Right atrium auricular region (tissue), 2 donors: ENCODE data around the gene P4HA3. TPM values are rescaled to one million over a fixed set of nuclear protein-coding genes. Genes with fewer than 3 reads are reported as not detected.

Experiments
- DNase-seq: peaks from one replicate; pipeline ENCODE4 v3.0.0-alpha.2; 2019; ENCODE audit warnings: low spot score
- H3K27ac ChIP-seq, 2 donors: fragments of 200-600 bp; sonication (generic); 1 replicate in 1 of 2; 2 replicates in 1 of 2; pipeline ENCODE4 v1.5.1; 2016 to 2019
- H3K27me3 ChIP-seq, 2 donors: fragments of 200-600 bp; sonication (generic); one replicate each; pipeline versions ENCODE4 v1.5.1 to v1.6.0; 2017 to 2019
- H3K36me3 ChIP-seq: fragments of 200-600 bp; sonication (generic); one replicate; pipeline ENCODE4 v1.5.1; 2016
- H3K4me1 ChIP-seq, 2 donors: fragments of 200-600 bp; sonication (generic); one replicate each; pipeline versions ENCODE4 v1.5.1 to v1.6.0; 2017 to 2019
- H3K4me3 ChIP-seq, 2 donors: fragments of 200-600 bp; sonication (generic); 1 replicate in 1 of 2; 2 replicates in 1 of 2; pipeline ENCODE4 v1.5.1; 2017 to 2019; ENCODE audit warnings: mild to moderate bottlenecking in 1 of 2, moderate library complexity in 1 of 2
- H3K9me3 ChIP-seq, 2 donors: fragments of 200-600 bp; sonication (generic); one replicate each; pipeline ENCODE4 v1.5.1; 2019
- total RNA-seq, 2 donors: library from RNA; depleted of rRNA; stranded (reverse); fragments of >200 nt; gene quantifications; one replicate each; pipeline ENCODE4 v1.1.0, GENCODE V29; 2016
- TF ChIP-seq, protein P1 (sequence below), 2 donors: fragments of 200-600 bp; sonication (generic); IDR thresholded peaks; one replicate each; pipeline ENCODE4 v1.5.1; 2019; ENCODE audit warnings: antibody characterized with exemption in 2 of 2

P4HA3 gene
- total RNA-seq, 2 donors from 2014 or later = 0.75 TPM; not detected in 1

DNA sequence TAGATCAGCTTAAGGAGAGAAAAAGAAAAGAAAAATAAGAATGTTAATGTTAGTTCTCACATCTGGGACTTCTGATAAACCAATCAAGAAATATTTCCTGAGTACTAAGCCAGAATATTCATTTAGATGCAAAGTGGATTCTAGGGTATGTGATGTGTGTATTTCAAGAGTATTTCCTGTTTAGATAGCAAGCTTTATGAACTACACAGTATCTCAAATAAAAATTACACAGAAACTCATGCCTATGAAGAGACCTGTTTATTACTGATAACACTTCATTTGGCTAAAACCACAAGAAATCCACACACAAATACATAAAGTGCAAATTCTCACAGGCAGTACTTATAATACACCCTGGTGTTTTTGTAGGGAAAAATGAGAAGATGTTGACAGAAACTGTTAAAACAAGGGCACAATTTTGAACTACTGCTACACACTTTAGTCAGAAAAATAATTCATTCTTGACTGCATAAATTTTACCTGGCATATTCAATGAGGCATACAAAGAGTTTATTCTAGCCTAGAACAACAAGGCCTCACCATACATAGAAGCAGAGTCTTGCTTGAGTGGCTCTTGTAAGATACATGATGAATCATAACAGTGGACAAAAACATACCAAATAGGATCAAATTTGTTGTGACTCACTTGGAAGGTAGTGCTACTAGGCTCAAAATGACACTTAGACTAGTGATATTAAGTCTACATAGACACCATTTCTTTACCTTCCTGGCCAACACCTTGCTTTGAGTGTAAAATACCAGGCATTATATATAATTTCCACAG is 18.8 kb upstream of the P4HA3 start:
- Histone ChIP-seq H3K27me3 (no peaks in the 10 kb centered on the region), H3K36me3 (no peaks in the 10 kb centered on the region), H3K9me3 (no peaks in the 10 kb centered on the region), H3K4me1 (peaks cover 0 to 19% of the 10 kb centered on the region in 2 donors), H3K27ac (no peak overlapping the region), H3K4me3 (no peak overlapping the region)
- TF ChIP-seq, protein P1, sequence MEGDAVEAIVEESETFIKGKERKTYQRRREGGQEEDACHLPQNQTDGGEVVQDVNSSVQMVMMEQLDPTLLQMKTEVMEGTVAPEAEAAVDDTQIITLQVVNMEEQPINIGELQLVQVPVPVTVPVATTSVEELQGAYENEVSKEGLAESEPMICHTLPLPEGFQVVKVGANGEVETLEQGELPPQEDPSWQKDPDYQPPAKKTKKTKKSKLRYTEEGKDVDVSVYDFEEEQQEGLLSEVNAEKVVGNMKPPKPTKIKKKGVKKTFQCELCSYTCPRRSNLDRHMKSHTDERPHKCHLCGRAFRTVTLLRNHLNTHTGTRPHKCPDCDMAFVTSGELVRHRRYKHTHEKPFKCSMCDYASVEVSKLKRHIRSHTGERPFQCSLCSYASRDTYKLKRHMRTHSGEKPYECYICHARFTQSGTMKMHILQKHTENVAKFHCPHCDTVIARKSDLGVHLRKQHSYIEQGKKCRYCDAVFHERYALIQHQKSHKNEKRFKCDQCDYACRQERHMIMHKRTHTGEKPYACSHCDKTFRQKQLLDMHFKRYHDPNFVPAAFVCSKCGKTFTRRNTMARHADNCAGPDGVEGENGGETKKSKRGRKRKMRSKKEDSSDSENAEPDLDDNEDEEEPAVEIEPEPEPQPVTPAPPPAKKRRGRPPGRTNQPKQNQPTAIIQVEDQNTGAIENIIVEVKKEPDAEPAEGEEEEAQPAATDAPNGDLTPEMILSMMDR (IDR thresholded peaks at IDR 0.05) = no peak
- no peak for DNase-seq

DNA sequence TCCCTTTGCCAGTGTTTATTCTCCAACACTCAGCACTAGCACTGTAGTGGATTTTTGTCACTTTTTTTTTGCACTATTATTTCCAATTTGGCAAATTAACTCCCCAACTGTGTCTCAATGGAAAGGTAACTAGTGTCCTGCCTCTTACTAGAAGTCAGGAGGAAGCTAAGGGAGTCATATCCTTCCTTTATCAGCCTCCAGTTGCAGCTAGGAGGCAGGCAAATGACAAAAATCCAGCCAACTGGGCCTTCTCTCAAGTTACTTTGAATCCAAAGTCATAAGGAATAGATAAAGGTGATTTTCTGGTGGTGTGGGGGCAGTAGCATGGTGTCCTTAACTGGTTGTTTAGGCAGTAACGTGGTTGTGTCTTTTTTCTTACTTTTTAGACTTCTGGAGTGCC is 15.6 kb upstream of the P4HA3 start:
- Histone ChIP-seq H3K27ac (no peak overlapping the region), H3K9me3 (no peaks in the 10 kb centered on the region), H3K36me3 (no peaks in the 10 kb centered on the region), H3K4me1 (peaks cover 0 to 32% of the 10 kb centered on the region in 2 donors), H3K4me3 (no peak overlapping the region), H3K27me3 (no peaks in the 10 kb centered on the region)
- no peak for DNase-seq
- TF ChIP-seq, protein P1 (IDR thresholded peaks at IDR 0.05) = no peak

DNA sequence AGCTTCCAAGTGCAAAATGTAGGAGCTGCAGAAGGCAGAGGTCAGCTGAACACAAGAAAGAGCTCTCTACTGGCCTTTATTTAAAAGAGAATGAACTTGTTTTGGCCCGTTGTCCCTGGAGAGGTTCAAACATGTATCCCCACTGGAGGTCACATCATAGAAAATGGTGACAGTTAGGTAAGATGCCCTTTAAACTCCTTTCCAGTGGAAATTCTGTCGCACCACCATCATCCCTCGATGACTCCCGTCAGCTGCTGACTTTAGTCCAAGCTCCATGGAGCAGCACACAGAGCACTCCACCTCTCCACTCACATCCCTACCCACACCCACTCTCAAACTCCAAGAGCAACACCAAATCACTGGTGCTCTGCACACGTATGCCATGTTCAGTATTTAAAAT is 15.2 kb upstream of the P4HA3 start:
- no peak for DNase-seq
- Histone ChIP-seq H3K9me3 (no peaks in the 10 kb centered on the region), H3K4me1 (peaks cover 0 to 36% of the 10 kb centered on the region in 2 donors), H3K36me3 (no peaks in the 10 kb centered on the region), H3K27ac (peak overlapping the region; percentile 66 to 74), H3K4me3 (no peak overlapping the region), H3K27me3 (no peaks in the 10 kb centered on the region)
- TF ChIP-seq, protein P1 (IDR thresholded peaks at IDR 0.05) = no peak

DNA sequence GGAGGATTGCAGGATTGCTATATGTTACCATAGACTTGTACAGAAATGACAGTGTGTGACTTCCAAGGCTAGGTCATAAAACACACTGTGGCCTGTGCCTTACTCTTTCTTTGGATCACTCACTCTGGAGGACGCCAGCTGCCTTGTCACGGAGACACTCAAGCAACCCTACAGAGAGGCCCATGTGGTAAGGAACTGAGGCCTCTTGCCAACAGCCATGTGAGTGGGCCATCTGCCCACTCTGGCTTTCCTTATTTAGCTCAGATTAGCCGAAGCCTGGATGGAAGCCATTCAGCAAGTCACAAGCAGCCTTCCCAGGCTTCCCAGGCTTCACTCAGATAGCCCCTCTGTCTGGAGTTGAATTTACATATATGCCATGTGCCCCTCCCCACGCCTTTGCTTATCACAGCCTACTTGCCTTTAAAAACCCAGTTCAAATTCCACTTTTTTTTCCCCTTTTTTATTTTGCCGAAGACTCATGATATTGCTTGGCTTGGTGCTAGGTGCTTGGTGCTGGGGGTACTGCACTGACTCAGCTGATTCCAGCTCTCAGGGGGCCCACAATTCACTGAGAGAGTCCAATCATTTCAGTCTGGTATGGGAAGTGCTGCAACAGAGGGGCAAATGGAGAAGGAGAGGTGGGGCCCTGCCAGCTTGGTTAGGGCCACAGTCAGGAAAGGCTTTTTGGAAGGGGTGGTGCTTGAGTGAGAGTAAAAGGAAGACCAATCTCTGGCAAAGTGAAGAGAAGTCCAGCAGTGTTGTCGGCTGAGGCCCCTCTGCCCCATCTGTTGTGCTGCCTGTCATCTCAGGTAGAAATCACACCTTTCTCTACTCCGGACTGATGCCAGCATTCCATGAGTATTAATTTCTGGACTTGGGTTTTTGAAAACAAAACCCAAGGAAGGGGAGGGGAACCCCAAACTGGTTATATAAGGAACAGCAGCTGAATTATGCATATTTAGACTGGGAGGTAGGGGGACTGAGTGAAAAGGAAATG is 14.5 kb upstream of the P4HA3 start:
- no peaks in the 10 kb centered on the region for H3K27me3 ChIP-seq
- no peaks in the 10 kb centered on the region for H3K9me3 ChIP-seq
- peaks cover 0 to 40% of the 10 kb centered on the region in 2 donors for H3K4me1 ChIP-seq
- no peaks in the 10 kb centered on the region for H3K36me3 ChIP-seq
- no peak overlapping the region for H3K4me3 ChIP-seq
- DNase-seq = peak; percentile 90
- TF ChIP-seq, protein P1 (IDR thresholded peaks at IDR 0.05) = no peak
- H3K27ac ChIP-seq = peak overlapping the region; percentile 66 to 74

DNA sequence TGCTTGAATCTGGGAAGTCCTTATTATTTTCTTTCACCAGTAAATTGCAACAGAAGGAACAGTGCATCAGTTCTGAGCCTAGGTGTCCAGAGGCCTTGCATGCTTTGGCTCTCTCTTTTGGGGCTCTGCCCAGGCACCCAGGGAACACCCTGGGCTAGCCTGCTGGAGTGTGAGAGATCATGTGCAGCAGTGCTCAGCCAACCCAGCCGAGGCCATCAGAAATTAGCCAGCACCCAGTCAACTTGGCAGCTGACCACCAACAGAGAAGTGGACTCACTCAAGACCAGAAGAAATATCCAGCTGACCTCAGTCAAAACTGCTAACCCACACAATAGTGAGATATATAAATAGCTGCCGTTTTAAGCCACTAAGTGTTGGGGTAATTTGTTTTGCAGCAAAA is 11.2 kb upstream of the P4HA3 start:
- no peaks in the 10 kb centered on the region for H3K36me3 ChIP-seq
- DNase-seq = peak; percentile 69
- no peaks in the 10 kb centered on the region for H3K27me3 ChIP-seq
- H3K4me3 ChIP-seq = no peak overlapping the region
- H3K27ac ChIP-seq = peak overlapping the region; percentile 28 to 48
- TF ChIP-seq, protein P1 (IDR thresholded peaks at IDR 0.05) = no peak
- H3K4me1 ChIP-seq = peaks cover 0 to 40% of the 10 kb centered on the region in 2 donors
- no peaks in the 10 kb centered on the region for H3K9me3 ChIP-seq
